ENCODE measurements around the gene CATSPER1. TPM values are rescaled to one million over a fixed set of nuclear protein-coding genes. Genes with fewer than 3 reads are reported as not detected.

The CATSPER1 gene
- total and polyA plus RNA-seq, 2 of the 13 experiments (the other 11 are each of a cell fraction or from before 2014, with no cell fraction given), result 0.17 TPM; not detected in 1

- TF ChIP-seq PRDM10 (CRISPR knock-in tag; IDR thresholded peaks at IDR 0.05; ENCODE audit: low read depth) (no peak), XRCC5 (optimal IDR thresholded peaks at IDR 0.05; ENCODE audit: low read length) (no peak), CEBPB (IDR thresholded peaks at IDR 0.05; ENCODE audit: borderline replicate concordance, low read depth, low read length) (peak; percentile 20; the same call in 1 of the 2 replicates), MYNN (CRISPR knock-in tag; IDR thresholded peaks at IDR 0.05; ENCODE audit: low read depth) (no peak), ZNF430 (CRISPR knock-in tag; IDR thresholded peaks at IDR 0.05) (0 out of 2 replicates have a peak, but pooled peaks have one; percentile 12), ARHGAP35 (CRISPR knock-in tag; IDR thresholded peaks at IDR 0.05; ENCODE audit: borderline replicate concordance) (no peak), IKZF1 (IDR thresholded peaks at IDR 0.05) (no peak), ZNF83 (CRISPR knock-in tag; IDR thresholded peaks at IDR 0.05; ENCODE audit: borderline replicate concordance) (no peak), CCDC6 (CRISPR knock-in tag; IDR thresholded peaks at IDR 0.05) (no peak), MAX (IDR thresholded peaks at IDR 0.05) (no peak)
Observed at GRCh38 chr11:66002648-66003225, 23.5 kb downstream of the CATSPER1 start (continued).
